ENCODE measurements around the gene BCL2L15.

- no peak for TF ChIP-seq CTCF (IDR thresholded peaks at IDR 0.05)
- TF ChIP-seq POLR2AphosphoS5 (IDR thresholded peaks at IDR 0.05): no peak
- no peak for TF ChIP-seq POLR2A (IDR thresholded peaks at IDR 0.05)
Observed at GRCh38 chr1:113849072-113849471, 38.3 kb downstream of the BCL2L15 start.

Measured in prostate gland (tissue), 2 donors.